ENCODE measurements around the gene GP1BB.

Gene GP1BB

GRCh38 chr22:19721330-19722177 is 1.8 kb upstream of the GP1BB start:
- H3K79me2 ChIP-seq (ENCODE audit: insufficient read depth, low read length) = no peaks in the 10 kb centered on the region
- no peaks in the 10 kb centered on the region for H3K9me2 ChIP-seq (replicated peaks; ENCODE audit: low read depth, low read length)
- no peaks in the 10 kb centered on the region for H3K9me3 ChIP-seq (ENCODE audit: insufficient read depth, low read depth, low read length)
- H3K9ac ChIP-seq (ENCODE audit: low read depth, low read length, poor library complexity, severe bottlenecking) = no peak overlapping the region
- H3K27me3 ChIP-seq (ENCODE audit: insufficient read depth, low read length, poor library complexity, severe bottlenecking) = no peaks in the 10 kb centered on the region
- peaks cover 10% of the 10 kb centered on the region for H3K4me1 ChIP-seq (ENCODE audit: insufficient read depth, low read length, poor library complexity, severe bottlenecking)
- H4K20me1 ChIP-seq (ENCODE audit: insufficient read depth, low read length, poor library complexity, severe bottlenecking) = no peaks in the 10 kb centered on the region
- H3F3A ChIP-seq (ENCODE audit: low read depth) = no peaks in the 10 kb centered on the region
- no peaks in the 10 kb centered on the region for H3K36me3 ChIP-seq (ENCODE audit: insufficient read depth, low read length)
- no peak overlapping the region for H3K4me3 ChIP-seq (ENCODE audit: low read length, poor library complexity, severe bottlenecking)
- H2AFZ ChIP-seq (ENCODE audit: low read length) = no peak overlapping the region
- TF ChIP-seq EZH2phosphoT487 (IDR thresholded peaks at IDR 0.05; ENCODE audit: borderline replicate concordance) = no peak
- no peak overlapping the region for H3K4me2 ChIP-seq (ENCODE audit: low read depth, low read length, poor library complexity, severe bottlenecking)

- Histone ChIP-seq H3K4me3 (ENCODE audit: low read length, poor library complexity, severe bottlenecking) (no peak overlapping the region), H4K20me1 (ENCODE audit: insufficient read depth, low read length, poor library complexity, severe bottlenecking) (no peaks in the 10 kb centered on the region), H3K9me3 (ENCODE audit: insufficient read depth, low read depth, low read length) (no peaks in the 10 kb centered on the region), H2AFZ (ENCODE audit: low read length) (no peak overlapping the region), H3K79me2 (ENCODE audit: insufficient read depth, low read length) (no peaks in the 10 kb centered on the region), H3F3A (ENCODE audit: low read depth) (no peaks in the 10 kb centered on the region), H3K36me3 (ENCODE audit: insufficient read depth, low read length) (no peaks in the 10 kb centered on the region), H3K4me1 (ENCODE audit: insufficient read depth, low read length, poor library complexity, severe bottlenecking) (peaks cover 10% of the 10 kb centered on the region), H3K27me3 (ENCODE audit: insufficient read depth, low read length, poor library complexity, severe bottlenecking) (no peaks in the 10 kb centered on the region), H3K4me2 (ENCODE audit: low read depth, low read length, poor library complexity, severe bottlenecking) (no peak overlapping the region), H3K9me2 (replicated peaks; ENCODE audit: low read depth, low read length) (no peaks in the 10 kb centered on the region), H3K9ac (ENCODE audit: low read depth, low read length, poor library complexity, severe bottlenecking) (no peak overlapping the region)
- TF ChIP-seq EZH2phosphoT487 (IDR thresholded peaks at IDR 0.05; ENCODE audit: borderline replicate concordance) (no peak), CTCF (conservative IDR thresholded peaks at IDR 0.05; ENCODE audit: low read length) (no peak)
Observed at GRCh38 chr22:19722178-19722981, 959 bp upstream of the GP1BB start.

- no peaks in the 10 kb centered on the region for H3K36me3 ChIP-seq (ENCODE audit: insufficient read depth, low read length)
- H3K4me3 ChIP-seq (ENCODE audit: low read length, poor library complexity, severe bottlenecking) = no peak overlapping the region
- H3K9me2 ChIP-seq (replicated peaks; ENCODE audit: low read depth, low read length) = no peaks in the 10 kb centered on the region
- no peaks in the 10 kb centered on the region for H4K20me1 ChIP-seq (ENCODE audit: insufficient read depth, low read length, poor library complexity, severe bottlenecking)
- TF ChIP-seq CTCF (conservative IDR thresholded peaks at IDR 0.05; ENCODE audit: low read length) (no peak), EZH2phosphoT487 (IDR thresholded peaks at IDR 0.05; ENCODE audit: borderline replicate concordance) (no peak)
- H2AFZ ChIP-seq (ENCODE audit: low read length) = no peak overlapping the region
- H3K4me1 ChIP-seq (ENCODE audit: insufficient read depth, low read length, poor library complexity, severe bottlenecking) = peaks cover 6% of the 10 kb centered on the region
- H3K9me3 ChIP-seq (ENCODE audit: insufficient read depth, low read depth, low read length) = no peaks in the 10 kb centered on the region
- H3K79me2 ChIP-seq (ENCODE audit: insufficient read depth, low read length) = no peaks in the 10 kb centered on the region
- no peak overlapping the region for H3K9ac ChIP-seq (ENCODE audit: low read depth, low read length, poor library complexity, severe bottlenecking)
- no peak overlapping the region for H3K4me2 ChIP-seq (ENCODE audit: low read depth, low read length, poor library complexity, severe bottlenecking)
- no peaks in the 10 kb centered on the region for H3K27me3 ChIP-seq (ENCODE audit: insufficient read depth, low read length, poor library complexity, severe bottlenecking)
- H3F3A ChIP-seq (ENCODE audit: low read depth) = no peaks in the 10 kb centered on the region
Observed at GRCh38 chr22:19722982-19723231, 432 bp upstream of the GP1BB start.
